GM19193 (cell line): ENCODE results near the gene NR6A1.

Experiments
- POLR2A ChIP-seq: IDR thresholded peaks from 4 replicates; pipeline ENCODE4 v1.6.1; 2011; ENCODE audit not compliant: insufficient read depth, insufficient read length; ENCODE audit errors: extremely low read depth

The NR6A1 gene

GRCh38 chr9:124686918-124687317 is 84.2 kb downstream of the NR6A1 start:
- TF ChIP-seq POLR2A: no peak

- TF ChIP-seq POLR2A: no peak
Observed at GRCh38 chr9:124685217-124685616, 85.9 kb downstream of the NR6A1 start.

GRCh38 chr9:124684169-124684568 is 86.9 kb downstream of the NR6A1 start:
- no peak for TF ChIP-seq POLR2A

- TF ChIP-seq POLR2A: no peak
Observed at GRCh38 chr9:124683043-124683442, 88.1 kb downstream of the NR6A1 start.

GRCh38 chr9:124680714-124681390 is 90.3 kb downstream of the NR6A1 start:
- no peak for TF ChIP-seq POLR2A

- TF ChIP-seq POLR2A: no peak
Observed at GRCh38 chr9:124680049-124680448, 91.1 kb downstream of the NR6A1 start.

- no peak for TF ChIP-seq POLR2A
Observed at GRCh38 chr9:124676159-124676551, 95.0 kb downstream of the NR6A1 start.

- TF ChIP-seq POLR2A: no peak
Observed at GRCh38 chr9:124675261-124676158, 95.6 kb downstream of the NR6A1 start.

- TF ChIP-seq POLR2A: no peak
Observed at GRCh38 chr9:124674651-124675050, 96.5 kb downstream of the NR6A1 start.

- no peak for TF ChIP-seq POLR2A
Observed at GRCh38 chr9:124673063-124673462, 98.0 kb downstream of the NR6A1 start.

GRCh38 chr9:124671861-124672260 is 99.2 kb downstream of the NR6A1 start:
- TF ChIP-seq POLR2A: no peak

GRCh38 chr9:124666642-124667041 is 104.5 kb downstream of the NR6A1 start:
- no peak for TF ChIP-seq POLR2A

GRCh38 chr9:124665391-124666058 is 105.6 kb downstream of the NR6A1 start:
- TF ChIP-seq POLR2A: no peak

GRCh38 chr9:124664143-124664542 is 107.0 kb downstream of the NR6A1 start:
- TF ChIP-seq POLR2A: no peak
